ENCODE measurements around the gene SCEL.

DNA sequence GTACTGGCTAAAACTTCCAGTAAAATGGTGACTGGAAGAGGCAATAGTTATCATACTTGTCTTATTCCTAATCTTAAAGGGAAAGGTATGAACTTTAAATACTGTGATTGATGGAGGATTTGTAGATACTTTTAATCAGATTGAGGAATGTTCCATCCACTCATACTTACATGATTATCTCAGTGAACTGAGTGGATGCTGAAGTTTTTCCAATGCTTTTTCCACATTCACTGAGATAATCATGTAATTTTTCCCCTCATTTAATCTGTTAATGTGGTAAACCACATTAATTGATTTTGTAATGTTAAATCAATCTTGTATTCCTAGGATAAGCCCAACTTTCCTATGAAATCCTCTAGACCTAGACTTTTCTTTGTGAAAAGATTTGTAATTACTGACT lies 17.2 kb upstream of the SCEL start:
- TF ChIP-seq, protein P1, sequence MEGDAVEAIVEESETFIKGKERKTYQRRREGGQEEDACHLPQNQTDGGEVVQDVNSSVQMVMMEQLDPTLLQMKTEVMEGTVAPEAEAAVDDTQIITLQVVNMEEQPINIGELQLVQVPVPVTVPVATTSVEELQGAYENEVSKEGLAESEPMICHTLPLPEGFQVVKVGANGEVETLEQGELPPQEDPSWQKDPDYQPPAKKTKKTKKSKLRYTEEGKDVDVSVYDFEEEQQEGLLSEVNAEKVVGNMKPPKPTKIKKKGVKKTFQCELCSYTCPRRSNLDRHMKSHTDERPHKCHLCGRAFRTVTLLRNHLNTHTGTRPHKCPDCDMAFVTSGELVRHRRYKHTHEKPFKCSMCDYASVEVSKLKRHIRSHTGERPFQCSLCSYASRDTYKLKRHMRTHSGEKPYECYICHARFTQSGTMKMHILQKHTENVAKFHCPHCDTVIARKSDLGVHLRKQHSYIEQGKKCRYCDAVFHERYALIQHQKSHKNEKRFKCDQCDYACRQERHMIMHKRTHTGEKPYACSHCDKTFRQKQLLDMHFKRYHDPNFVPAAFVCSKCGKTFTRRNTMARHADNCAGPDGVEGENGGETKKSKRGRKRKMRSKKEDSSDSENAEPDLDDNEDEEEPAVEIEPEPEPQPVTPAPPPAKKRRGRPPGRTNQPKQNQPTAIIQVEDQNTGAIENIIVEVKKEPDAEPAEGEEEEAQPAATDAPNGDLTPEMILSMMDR (IDR thresholded peaks at IDR 0.05): no peak
- TF ChIP-seq POLR2A (IDR thresholded peaks at IDR 0.05): no peak
